Head of caudate nucleus (tissue), 42 donors: Measurements from ENCODE around the gene BNIP3.

Source experiments
- DNase-seq, 42 donors: peaks; one replicate each; pipeline versions ENCODE4 v3.0.0 to v3.0.0-alpha.2; 2020 to 2021; ENCODE audit warnings: mixed read lengths in 7 of 42
- intact Hi-C: fragments of 100-400 bp; cut with DNase I; formaldehyde crosslinking; loops from one replicate; pipeline ENCODE4 v1.15.0; 2022

Gene BNIP3, protein sequence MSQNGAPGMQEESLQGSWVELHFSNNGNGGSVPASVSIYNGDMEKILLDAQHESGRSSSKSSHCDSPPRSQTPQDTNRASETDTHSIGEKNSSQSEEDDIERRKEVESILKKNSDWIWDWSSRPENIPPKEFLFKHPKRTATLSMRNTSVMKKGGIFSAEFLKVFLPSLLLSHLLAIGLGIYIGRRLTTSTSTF

DNA sequence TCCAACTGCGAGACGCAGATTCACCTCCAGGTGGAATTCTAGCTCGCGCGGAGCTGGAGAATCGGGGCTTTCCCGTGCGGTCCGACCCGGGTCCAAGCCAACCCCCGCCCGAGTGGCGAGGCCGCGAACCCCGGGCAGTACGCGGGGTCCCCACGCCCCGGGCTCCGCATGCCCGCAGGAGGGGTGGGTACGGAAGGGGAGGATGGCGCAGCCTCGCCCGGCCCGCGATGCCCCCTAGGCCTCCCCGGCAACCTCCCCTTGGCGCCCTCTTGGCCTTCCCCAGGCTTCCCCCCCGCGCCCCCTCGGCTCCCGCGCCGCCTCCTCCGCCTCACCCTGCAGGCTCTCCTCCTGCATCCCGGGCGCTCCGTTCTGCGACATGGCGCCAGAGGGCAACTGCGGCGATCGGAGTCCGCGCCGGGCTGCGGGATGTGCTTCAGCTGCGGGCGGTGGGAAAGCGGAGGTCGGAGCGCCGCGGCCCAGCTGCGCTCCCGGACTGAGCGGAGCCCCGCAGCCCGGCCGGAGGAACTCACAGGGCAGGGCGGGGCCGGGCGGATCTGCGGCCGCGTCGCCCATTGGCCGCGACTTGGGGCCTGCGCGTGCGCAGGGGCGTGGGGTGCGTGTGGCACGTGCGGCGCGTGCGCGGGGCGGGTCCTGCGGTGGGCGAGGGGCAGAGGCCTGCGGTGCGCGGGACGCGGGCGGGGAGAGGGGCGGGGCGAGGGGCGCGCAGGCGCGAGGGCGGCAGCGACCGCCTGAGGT is at the start of gene BNIP3:
Gene BNIP3, minus strand, starts transcription at position 495 of the 756 bp plus-strand sequence. Its CDS starts 117 bp downstream, at position 378.
- intact Hi-C loops = loop anchor here (2.0 kb wide), 1 partner anchor 81 kb away; the partner anchor contains the start of gene PPP2R2D
- peak; percentile 65 to 97 (median 92) for DNase-seq

DNA sequence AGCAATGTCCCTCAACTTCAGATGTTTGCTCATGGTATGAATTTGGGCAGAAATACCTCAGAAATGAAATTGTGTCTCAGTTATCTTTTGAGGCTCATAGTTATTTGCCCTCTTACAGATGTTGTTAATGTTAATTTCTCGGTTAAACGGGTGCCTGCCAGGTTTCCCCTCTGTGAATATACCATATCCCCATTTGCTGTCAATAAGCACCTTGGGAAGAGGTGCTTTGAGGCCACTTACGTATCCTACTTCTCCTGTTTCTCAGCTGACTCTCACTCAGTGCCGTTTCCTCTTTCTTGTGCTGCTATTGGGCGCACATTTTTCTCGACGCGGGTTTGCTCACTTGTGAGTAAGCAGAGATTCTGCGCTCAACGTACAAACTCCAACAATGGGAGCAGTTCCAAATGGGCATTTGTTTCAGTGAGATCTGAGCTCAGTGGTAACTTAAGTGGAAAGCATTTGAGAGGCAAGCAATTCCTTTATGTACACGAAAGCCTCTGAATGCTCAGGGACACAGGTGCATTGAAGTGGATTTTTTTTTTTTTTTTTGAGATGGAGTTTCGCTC is 49.3 kb upstream of the BNIP3 start:
- intact Hi-C loops = no loop called here
- no peak for DNase-seq

DNA sequence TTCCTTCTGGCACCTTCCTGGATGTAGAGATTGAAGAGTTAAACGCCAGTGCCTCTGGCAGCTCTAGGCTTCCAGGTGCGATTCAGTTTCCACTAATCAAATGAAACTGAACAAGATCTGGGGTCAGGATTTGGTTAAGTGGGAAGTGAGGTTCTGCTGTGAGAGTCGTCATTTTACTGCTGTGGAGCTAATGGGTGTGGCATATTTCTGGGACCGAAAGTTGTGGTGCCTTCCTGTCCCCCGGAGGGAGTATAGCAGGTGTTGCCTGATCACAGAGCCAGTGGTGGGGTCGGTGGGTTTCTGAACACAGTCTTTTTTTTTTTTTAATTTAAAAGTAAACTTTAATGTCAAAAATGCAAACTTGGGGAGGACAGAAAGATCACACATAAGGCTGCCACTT is 47.0 kb upstream of the BNIP3 start:
- no peak for DNase-seq
- intact Hi-C loops = loop anchor here (10.0 kb wide), 1 partner anchor 64 kb away; no protein-coding TSS in a partner anchor

DNA sequence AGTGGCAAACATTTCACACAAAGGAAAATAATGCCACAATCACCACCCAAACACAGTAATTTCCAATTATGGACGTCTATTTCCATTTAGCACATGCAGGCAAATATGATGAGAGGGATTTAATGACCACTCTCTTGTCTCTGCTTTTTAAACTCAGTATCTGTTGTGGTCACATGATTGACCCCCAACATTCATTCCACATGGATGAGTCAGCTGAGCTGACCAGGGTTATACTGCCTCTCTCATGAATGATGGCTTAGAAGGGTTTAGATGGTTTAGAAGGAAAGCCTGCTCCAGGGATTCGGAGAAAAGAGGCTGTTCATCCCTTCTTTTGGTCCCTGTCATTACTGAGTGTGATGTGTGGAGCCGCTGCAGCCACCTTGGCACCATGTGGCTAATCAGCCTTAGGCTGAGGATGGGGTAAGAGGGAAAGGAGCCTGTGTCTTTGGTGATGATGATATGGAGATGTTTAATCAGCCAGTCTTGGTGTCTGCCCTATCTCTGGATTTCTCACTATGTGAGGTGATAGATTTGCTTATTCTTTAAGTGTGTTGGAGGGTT is 45.8 kb upstream of the BNIP3 start:
- DNase-seq = no peak
- intact Hi-C loops = loop anchor here (10.0 kb wide), 1 partner anchor 63 kb away; no protein-coding TSS in a partner anchor

DNA sequence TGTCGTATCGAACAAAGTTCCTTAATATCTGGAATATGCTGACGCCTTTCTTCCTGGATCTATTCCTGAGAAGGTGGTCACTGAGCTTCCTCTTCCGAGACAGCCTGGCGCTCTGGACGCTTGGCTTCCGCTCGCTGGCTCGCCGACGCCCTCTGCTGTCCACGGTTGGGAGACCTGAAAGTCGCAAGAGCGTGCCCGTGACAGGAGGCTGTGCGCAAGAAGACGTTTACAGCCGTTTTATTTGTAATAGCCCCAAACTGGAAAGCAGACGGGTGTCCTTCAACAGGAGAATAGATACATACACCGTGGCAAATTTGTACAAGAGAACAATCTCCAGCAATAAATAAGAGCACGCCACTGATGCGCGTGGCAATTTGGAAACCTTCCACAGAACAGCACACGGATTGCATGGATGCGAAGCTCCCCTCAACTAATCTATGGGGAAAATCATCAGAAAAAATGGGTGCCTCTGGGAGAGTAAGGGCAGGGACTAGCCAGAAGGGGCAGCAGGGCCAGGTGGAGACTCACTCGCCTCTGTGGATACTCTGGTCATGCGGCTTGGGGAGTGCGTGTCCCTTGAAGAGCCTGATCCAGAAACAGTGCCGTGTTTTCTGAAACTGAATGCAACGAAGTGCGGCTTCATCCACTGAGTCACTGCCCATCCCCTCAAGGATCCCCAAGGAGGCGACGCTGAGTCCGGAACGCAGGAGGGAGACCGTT is 41.5 kb upstream of the BNIP3 start:
- intact Hi-C loops = loop anchor here (5.0 to 10.0 kb wide), 2 partner anchors 58 to 136 kb away; no protein-coding TSS in a partner anchor
- peak; percentile 67 to 93 (median 87) for DNase-seq

DNA sequence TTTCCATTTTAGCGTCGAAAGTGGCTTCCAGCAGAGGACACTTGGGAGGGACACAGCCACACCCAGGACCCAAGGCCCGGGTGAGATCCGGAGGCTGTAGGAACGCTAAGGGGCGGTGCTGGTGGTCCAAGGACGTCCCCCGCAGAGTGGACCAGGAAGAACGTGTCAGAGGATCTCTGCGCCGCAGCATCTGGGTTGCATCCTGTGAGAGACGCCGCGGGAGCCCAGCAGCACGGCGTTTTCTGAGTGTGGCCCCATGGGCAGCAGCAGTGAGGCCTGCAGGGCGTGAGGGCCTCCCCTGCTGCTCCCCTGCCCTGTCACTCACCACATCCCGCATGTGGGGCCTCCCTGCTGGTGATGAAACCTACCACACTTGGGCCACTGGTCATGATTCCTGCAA is 40.5 kb upstream of the BNIP3 start:
- intact Hi-C loops = loop anchor here (5.0 to 10.0 kb wide), 2 partner anchors 57 to 135 kb away; no protein-coding TSS in a partner anchor
- no peak for DNase-seq

DNA sequence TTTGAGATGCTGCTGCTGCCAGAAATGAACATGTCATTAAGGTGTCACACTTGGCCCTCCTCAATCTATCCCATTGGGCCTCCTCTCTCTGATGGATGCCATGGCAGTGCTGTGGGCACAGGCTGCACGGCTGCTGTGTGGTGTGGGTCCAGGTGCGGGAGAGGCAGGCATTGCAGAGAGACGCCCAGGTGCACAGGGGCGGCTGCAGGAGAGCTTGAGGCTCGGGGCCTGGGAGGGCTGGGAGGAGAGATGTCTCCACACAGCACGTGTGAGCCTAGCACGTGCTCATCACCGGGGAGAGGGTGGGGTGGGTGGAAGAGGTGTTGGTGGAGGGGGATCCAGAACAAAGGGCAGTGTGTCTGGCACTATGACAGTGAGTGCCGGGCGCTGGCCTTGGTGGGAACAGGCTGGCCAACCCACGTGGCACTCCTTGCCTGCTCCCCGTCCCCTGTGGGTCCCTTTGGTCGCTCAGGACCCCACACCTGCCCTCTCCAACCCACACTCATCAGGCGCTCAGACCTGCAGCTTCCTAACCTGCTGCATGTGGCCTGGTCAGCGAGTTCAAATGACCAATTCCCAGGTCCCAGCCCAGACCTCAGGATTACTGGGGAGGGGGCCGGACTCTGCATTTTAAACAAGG is 39.9 kb upstream of the BNIP3 start:
- intact Hi-C loops = loop anchor here (5.0 to 10.0 kb wide), 2 partner anchors 57 to 134 kb away; no protein-coding TSS in a partner anchor
- DNase-seq = no peak

DNA sequence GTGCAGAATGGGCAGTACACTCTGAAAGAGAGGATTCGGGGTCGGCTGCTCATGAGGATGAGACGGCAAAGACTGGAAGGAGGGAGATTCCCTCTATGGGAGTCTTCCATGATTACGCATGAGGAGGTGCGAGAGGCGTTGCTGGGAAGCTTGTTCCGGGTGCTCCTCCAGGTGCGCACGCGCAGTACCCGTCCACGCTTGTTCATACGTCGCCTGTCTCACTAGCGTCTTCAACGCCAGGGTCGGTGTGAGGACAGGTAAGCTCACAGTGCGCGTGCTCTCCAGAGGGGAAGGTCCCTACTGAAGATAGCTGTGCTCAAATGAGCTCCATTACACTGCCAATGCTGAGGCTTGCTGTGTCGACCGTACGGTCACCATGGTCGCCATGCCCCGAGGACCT is 39.3 kb upstream of the BNIP3 start:
- no peak for DNase-seq
- intact Hi-C loops = loop anchor here (5.0 to 10.0 kb wide), 2 partner anchors 56 to 134 kb away; no protein-coding TSS in a partner anchor

DNA sequence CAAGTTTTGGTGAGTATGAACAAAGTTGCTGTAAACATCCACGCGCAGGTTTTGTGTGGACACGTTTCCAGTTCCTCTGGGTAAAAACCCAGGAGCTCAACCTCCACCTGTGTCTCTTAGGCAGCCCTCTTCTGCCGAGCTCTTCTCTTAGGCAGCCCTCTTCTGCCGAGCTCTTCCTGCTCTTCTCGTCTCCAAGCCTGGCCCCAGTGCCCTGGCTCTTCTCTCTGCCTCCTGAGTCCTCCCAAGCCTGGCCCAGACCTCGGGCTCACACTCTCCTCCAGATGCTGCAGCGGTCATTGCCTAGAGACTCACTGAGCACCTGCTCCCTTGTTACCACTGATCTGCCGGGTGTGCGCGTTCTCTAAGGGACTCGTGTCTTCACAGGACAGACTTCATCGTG is 38.7 kb upstream of the BNIP3 start:
- DNase-seq = no peak
- intact Hi-C loops = loop anchor here (5.0 to 10.0 kb wide), 2 partner anchors 56 to 133 kb away; no protein-coding TSS in a partner anchor

DNA sequence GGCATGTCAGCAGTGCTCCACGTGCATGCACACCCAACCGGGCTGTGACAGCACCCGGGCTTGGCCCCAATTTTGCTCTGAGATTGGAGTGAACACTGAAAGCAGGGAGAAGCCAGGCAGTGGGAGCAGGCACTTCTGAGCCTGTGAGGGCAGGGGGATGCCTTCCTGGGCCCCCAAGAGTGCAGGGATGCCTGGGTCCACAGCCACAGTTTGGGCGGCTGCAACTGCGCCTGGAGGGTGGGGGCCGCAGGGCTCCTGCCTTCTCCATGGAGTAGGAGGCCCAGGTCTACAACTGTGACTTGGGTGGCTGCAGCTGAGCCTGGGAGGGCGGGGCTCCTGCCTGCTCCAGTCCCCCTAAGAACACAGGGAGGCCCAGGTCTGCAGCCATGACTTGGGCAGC is 37.6 kb upstream of the BNIP3 start:
- no peak for DNase-seq
- intact Hi-C loops = no loop called here

DNA sequence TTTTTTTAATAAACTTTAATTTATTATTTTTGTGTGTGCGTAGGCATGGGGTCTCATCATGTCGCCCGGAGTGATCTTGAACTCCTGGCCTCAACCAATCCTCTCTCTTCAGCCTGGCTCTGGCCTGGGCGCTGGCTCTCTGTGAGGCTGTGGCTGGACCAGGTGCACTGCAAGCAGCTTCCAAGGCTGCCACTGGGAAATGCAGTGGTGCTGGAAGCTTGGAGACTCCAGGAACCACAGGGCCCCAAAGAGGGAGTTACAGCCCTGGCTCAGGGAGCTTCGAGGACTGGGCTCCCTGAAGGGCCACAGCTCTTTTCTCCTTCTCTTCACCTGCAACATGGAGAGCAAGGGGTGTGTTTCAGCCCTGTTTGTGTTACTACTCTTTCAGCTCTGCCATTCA is 36.7 kb upstream of the BNIP3 start:
- intact Hi-C loops = no loop called here

DNA sequence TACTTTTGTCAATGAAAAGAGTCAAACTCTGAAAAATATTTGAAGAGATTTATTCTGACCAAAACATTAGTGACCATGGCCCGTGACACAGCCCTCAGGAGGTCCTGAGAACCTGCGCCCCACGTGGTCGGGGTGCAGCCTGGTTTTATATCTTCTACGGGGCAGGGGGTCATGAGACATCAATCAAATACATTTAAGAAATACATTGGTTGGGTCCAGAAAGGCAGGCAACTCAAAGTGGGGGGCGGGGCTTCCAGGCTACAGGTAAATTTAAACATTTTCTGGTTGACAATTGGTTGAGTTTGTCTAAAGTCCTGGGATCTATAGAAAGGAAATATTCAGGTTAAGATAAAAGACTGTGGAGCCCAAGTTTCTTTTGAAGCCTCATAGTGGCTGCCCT is 34.8 kb upstream of the BNIP3 start:
- intact Hi-C loops = no loop called here
- no peak for DNase-seq

More for the DNA sequence above, 36.7 kb upstream of the BNIP3 start:
- no peak for DNase-seq

DNA sequence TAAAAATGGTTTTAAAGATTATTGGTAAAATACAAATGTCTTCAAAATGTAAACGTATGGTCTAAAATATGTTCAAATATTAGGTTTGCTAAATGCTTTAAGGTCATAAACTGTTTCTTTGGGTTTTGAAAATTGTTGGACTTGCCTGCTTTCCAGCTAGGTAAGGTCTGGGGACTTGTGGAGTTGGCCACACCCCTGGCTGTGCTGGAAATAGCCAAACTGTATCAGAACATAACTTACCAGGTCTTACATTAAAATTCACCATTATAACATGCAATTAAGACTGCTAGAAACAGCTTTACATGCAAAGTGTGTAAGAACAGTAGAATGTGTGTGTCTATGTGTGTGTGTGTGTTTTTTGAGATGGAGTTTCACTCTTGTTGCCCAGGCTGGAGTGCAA is 29.7 kb upstream of the BNIP3 start:
- no peak for DNase-seq
- intact Hi-C loops = no loop called here

DNA sequence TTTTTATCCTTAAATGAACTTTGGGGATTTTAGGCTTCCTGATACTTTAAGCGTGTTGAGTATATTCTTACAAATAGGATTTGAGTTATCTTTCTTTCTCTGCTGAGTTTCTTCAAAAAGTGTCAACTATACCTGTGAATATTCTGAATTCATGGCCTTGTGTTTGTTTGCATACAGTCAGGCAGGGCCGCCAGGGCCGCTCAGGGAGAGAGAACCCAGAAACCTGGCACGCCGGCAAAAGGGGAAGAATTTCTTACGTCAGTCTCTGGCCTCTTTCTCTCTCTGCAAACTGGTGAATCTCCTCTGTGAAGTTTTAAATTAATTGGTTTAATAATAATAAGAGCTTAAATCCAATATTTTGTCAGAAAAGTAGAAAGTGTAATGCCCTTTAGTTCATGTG is 29.3 kb upstream of the BNIP3 start:
- intact Hi-C loops = no loop called here
- peak in 1 of 42 donors; percentile 37 for DNase-seq

DNA sequence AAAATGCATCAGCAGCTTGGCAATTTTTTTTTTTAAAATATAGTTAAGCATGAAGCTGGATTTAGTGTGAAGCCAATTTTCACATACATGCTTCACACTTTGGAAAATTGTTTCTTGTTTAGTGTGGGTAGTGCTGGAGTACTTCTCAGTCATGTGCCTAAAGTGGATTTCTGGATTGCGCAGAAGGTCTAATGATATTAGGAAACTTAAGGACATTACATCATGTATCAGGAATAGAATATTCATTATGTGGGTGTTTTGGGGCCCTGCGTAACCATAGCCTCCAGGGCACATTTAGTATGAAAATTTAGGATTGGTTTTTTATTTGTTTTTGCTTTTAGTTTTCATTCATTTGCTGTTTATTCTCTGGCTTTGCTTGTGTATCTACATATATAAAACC is 28.8 kb upstream of the BNIP3 start:
- intact Hi-C loops = no loop called here
- DNase-seq = no peak

DNA sequence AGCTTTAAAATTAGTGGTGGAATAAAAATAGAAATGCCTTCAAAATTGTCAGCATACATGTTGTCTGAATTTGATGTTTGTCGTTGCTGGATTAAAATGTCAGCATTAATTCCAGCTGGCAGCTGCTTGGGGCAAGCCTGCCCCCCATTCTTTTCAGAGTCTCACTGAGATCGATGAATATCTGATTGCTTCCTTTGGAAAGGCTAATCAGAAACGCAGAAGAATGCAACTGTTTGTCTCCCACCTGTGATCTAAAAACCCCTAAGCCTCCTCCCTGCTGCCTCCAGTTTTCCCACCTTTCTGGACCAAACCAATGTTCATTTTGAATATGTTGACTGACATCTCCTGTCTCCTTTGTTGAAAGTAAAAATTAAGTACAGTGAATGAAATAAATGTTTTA is 27.9 kb upstream of the BNIP3 start:
- intact Hi-C loops = no loop called here

DNA sequence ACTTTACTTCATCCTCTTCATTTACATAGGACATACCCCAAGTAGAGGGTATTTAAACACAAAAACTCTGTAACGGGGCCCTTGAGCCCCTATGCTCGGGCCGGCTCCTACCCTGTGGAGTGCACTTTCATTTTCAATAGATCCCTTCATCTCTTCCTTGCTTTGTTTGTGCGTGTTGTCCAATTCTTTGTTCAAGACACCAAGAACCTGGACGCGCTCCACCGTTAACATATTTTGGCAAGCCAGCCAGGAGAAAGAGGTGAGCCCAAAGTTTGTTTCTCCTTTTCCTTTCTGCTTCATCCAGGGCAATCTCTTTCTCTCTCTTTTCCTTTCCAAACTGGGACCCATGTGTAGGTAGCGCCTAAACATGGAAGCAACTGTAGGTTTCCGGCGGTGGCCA is 26.0 kb upstream of the BNIP3 start:
- no peak for DNase-seq
- intact Hi-C loops = no loop called here

More for the DNA sequence above, 27.9 kb upstream of the BNIP3 start:
- DNase-seq = no peak

DNA sequence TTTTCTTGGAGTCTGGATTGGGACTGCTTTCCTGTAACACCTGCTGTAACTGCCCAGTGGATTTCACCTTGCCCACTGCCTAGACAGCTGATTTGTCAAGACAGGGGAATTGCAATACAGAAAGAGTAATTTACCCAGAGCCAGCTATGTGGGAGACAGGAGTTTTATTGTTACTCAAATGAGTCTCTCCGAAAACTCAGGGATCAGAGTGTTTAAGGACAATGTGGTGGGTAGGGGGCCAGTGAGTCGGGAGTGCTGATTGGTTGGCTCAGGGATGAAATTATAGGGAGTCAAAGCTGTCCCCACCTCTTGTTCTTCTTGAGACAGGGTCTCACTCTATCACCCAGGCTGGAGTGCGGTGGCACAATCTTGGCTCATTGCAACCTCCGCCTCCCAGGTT is 25.2 kb upstream of the BNIP3 start:
- intact Hi-C loops = no loop called here
- DNase-seq = no peak

DNA sequence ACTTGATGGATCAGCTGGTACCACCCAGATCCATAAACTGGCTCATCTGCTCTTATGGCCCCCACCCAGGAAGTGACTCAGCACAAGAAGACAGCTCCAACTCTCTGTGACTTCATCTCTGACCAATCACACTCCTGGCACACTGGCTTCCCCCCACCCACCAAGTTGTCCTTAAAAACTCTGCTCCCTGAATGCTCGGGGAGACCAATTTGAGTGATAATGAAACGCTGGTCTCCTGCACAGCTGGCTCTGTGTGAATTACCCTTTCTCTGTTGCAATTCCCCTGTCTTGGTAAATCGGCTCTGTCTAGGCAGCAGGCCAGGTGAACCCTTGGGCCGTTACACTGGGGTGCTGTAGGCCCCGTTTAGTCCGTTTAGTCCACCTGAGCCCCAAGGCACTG is 23.4 kb upstream of the BNIP3 start:
- peak in 1 of 42 donors; percentile 36 for DNase-seq
- intact Hi-C loops = no loop called here
